Heart left ventricle (tissue), 16 donors: ENCODE measurements around the gene TRIM9. TPM values are rescaled to one million over a fixed set of nuclear protein-coding genes. Genes with fewer than 3 reads are reported as not detected.
A peak's percentile ranks its signal among the peaks of the same experiment; 100 is the strongest.

Source experiments
- ATAC-seq, 4 donors: fragments of 200-7000 bp; cut with Tn5 transposase; one replicate each; pipeline ENCODE4 v1.9.1; 2020 to 2022; ENCODE audit warnings: moderate library complexity in 4 of 4, mild to moderate bottlenecking in 3 of 4, moderate number of reproducible peaks in 1 of 4
- DNase-seq, 5 donors: peaks; one replicate each; pipeline ENCODE4 v3.0.0-alpha.2; 2020
- H3K27ac ChIP-seq, 12 donors: fragments of 200-600 bp; sonication (generic) in 4 of 12; one replicate each; pipeline versions ENCODE4 v1.5.0 to v1.8.0; 2016 to 2022; ENCODE audit warnings: mild to moderate bottlenecking in 2 of 12
- H3K27me3 ChIP-seq, 9 donors: fragments of 200-600 bp; sonication (generic) in 2 of 9; one replicate each; pipeline versions ENCODE4 v1.5.1 to v1.8.0; 2016 to 2022; ENCODE audit warnings: mild to moderate bottlenecking in 3 of 9
- H3K36me3 ChIP-seq, 9 donors: fragments of 200-600 bp; sonication (generic) in 2 of 9; one replicate each; pipeline versions ENCODE4 v1.5.0 to v1.8.0; 2018 to 2022; ENCODE audit warnings: mild to moderate bottlenecking in 2 of 9
- H3K4me1 ChIP-seq, 12 donors: fragments of 200-600 bp; sonication (generic) in 4 of 12; one replicate each; pipeline versions ENCODE4 v1.5.0 to v1.8.0; 2016 to 2022; ENCODE audit warnings: mild to moderate bottlenecking in 3 of 12
- H3K4me3 ChIP-seq, 12 donors: fragments of 200-600 bp; sonication (generic) in 4 of 12; one replicate each; pipeline versions ENCODE4 v1.5.0 to v1.8.0; 2017 to 2022; ENCODE audit warnings: mild to moderate bottlenecking in 9 of 12, moderate library complexity in 4 of 12
- H3K9me3 ChIP-seq, 12 donors: fragments of 200-600 bp; sonication (generic) in 4 of 12; one replicate each; pipeline versions ENCODE4 v1.5.0 to v1.8.0; 2016 to 2022; ENCODE audit warnings: mild to moderate bottlenecking in 1 of 12
- POLR2A ChIP-seq, 2 donors: fragments of 450-650 bp; IDR thresholded peaks; one replicate each; pipeline ENCODE4 v1.6.1; 2017; ENCODE audit warnings: antibody characterized with exemption in 2 of 2, mild to moderate bottlenecking in 2 of 2, moderate library complexity in 2 of 2
- WGBS, 4 donors: extraction: QIAGEN DNeasy Blood & Tissue Kit in 2 of 4; methylation state at CpG; one replicate each; pipeline versions ENCODE4 v1.1.5 to v1.1.7; 2013 to 2018; 5-methylcytosine and 5-hydroxymethylcytosine counted together
- intact Hi-C, 10 donors: fragments of 100-400 bp; cut with DNase I; formaldehyde crosslinking; loops; one replicate each; pipeline versions ENCODE4 v1.11.1 to v1.14.2; 2022
- polyA plus RNA-seq, 2 donors: library from polyadenylated mRNA; stranded (reverse); fragments of 200-250 nt; gene quantifications; one replicate each; pipeline ENCODE4 v1.2.3, GENCODE V29; 2013
- total RNA-seq, 9 donors: library from RNA; depleted of rRNA in 2 of 9; stranded (reverse); fragments of >200 nt in 2 of 9; fragmentation: NEBNext Ultra II Directional in 3 of 9; extraction: Animal tissue kit (Norgen Biotek cat#: 25700) in 3 of 9; gene quantifications; one replicate each; pipeline versions ENCODE4 v1.1.0 to v1.2.4, GENCODE V29; 2016 to 2023
- TF ChIP-seq, protein P1 (sequence below), 12 donors: fragments of 200-600 bp; sonication (generic) in 4 of 12; IDR thresholded peaks; one replicate each; pipeline versions ENCODE4 v1.5.0 to v1.8.0; 2018 to 2022; ENCODE audit warnings: antibody characterized with exemption in 12 of 12, mild to moderate bottlenecking in 5 of 12
- donor health status: ischemic (EF 13 %, LVEDD 7.1; RV severe dilation, severe dysfunction).
- donor health status: healthy with polysubstance abuse.
- donor health status: DM: no; HTN: yes; CAD: no.
- donor health status: DM: no; HTN: no; CAD: no.
- donor health status: ischemic (EF 25% LVEDD 6.9; RV normal size, moderate dysfunction).
- donor health status: ischemic (EF 25% LVEDD 5.7; RV mildly dilated, moderate dysfunction).
- donor health status: healthy.
- donor health status: DM: yes; HTN: yes; CAD: no.
- donor health status: ischemic (EF 35%, LVEDD 5.7; RV mildly dilated, moderate dysfunction).
- donor health status: nonischemic (EF 11% LVEDD 7.7; RV severe dilation, severe dysfunction).
- donor health status: DM: yes; HTN: yes; CAD: no.
- donor health status: PGD.
- donor health status: ischemic (EF 29% LVEDD 5.4; RV normal size, mild dysfunction).
- donor health status: nonischemic (EF 23%, LVEDD 6.1; RV moderate dilation, normal function).

Gene TRIM9
- total and polyA plus RNA-seq, 11 donors = 0.20 to 1.7 (median 0.50) TPM

DNA sequence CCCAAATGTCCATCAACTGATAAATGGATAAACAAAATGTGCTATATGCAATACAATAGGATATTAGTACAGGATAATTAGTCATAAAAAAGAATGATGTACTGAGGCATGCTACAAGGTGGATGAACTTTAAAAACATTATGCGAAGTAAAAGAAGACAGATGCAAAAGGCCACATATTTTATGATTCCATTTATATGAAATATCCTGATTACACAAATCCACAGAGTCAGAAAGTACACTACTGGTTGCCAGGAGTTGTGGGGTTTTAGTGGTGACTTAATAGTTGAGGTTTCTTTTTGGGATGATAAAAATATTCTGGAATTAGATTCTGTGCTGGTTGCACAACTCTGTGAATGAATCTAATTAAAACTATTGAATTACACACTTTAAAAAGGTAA, 12.6 kb downstream of the TRIM9 start:
- peaks cover 0 to 21% (median 3%) of the 10 kb centered on the region in 12 donors for H3K4me1 ChIP-seq
- 81 to 96% (median 87%) methylated on average over 1 of the region's 1 CpG for WGBS, 4 donors
- H3K36me3 ChIP-seq = no peaks in the 10 kb centered on the region
- no peaks in the 10 kb centered on the region for H3K27me3 ChIP-seq
- peak overlapping the region in 4 of 12 donors; percentile 6 to 53 (median 41) for H3K27ac ChIP-seq
- no peak overlapping the region for H3K4me3 ChIP-seq
- ATAC-seq (peak in 2 of 4 donors; percentile 48 to 62), DNase-seq (no peak)
- no peaks in the 10 kb centered on the region for H3K9me3 ChIP-seq
- intact Hi-C loops = no loop called here
- no peak for TF ChIP-seq POLR2A (IDR thresholded peaks at IDR 0.05)
- TF ChIP-seq, protein P1, sequence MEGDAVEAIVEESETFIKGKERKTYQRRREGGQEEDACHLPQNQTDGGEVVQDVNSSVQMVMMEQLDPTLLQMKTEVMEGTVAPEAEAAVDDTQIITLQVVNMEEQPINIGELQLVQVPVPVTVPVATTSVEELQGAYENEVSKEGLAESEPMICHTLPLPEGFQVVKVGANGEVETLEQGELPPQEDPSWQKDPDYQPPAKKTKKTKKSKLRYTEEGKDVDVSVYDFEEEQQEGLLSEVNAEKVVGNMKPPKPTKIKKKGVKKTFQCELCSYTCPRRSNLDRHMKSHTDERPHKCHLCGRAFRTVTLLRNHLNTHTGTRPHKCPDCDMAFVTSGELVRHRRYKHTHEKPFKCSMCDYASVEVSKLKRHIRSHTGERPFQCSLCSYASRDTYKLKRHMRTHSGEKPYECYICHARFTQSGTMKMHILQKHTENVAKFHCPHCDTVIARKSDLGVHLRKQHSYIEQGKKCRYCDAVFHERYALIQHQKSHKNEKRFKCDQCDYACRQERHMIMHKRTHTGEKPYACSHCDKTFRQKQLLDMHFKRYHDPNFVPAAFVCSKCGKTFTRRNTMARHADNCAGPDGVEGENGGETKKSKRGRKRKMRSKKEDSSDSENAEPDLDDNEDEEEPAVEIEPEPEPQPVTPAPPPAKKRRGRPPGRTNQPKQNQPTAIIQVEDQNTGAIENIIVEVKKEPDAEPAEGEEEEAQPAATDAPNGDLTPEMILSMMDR (IDR thresholded peaks at IDR 0.05) = no peak

DNA sequence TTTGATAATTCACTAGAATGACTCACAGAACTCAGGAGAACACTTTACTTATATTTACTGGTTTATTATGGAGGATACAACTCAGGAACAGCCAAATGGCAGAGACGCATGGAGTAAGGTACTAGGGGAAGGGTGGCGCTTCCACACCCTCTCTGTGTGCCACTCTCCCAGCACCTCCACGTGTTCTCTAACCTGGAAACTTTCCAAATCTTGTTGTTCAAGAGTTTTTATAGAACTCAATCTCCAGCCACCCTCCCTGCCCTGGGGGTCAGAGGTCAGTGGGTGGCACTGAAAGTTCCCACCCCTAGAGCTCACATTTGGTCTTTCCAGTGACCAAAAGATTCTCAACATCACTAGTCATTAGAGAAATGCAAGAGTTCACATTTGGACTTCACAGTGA, 13.2 kb downstream of the TRIM9 start:
- Histone ChIP-seq H3K36me3 (no peaks in the 10 kb centered on the region), H3K27ac (peak overlapping the region in 7 of 12 donors; percentile 6 to 53 (median 33)), H3K27me3 (no peaks in the 10 kb centered on the region), H3K4me3 (no peak overlapping the region), H3K4me1 (peaks cover 0 to 21% (median 3%) of the 10 kb centered on the region in 12 donors), H3K9me3 (no peaks in the 10 kb centered on the region)
- TF ChIP-seq, protein P1 (IDR thresholded peaks at IDR 0.05) = no peak
- no peak for TF ChIP-seq POLR2A (IDR thresholded peaks at IDR 0.05)
- DNase-seq = no peak
- intact Hi-C loops = no loop called here
- ATAC-seq = no peak
- 72 to 80% (median 77%) methylated on average over 3 of the region's 3 CpGs for WGBS, 4 donors

DNA sequence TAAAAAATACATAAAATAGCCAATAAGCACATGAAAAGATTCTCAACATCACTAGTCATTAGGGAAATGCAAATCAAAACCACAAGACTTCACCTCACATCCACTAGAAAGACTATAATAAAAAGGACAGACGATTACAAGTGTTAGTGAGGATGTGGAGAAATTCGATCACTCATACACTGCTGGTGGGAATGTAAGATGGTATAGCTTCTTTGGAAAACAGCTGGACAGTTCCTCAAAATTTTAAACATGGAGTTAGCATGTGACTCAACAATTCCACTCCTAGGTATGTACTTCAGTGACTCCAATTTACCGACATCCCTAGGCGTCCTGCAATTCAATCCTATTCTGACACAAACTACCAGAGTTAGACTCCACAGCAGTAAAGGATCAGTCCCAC, 13.7 kb downstream of the TRIM9 start:
- Histone ChIP-seq H3K4me1 (peaks cover 0 to 21% (median 3%) of the 10 kb centered on the region in 12 donors), H3K36me3 (no peaks in the 10 kb centered on the region), H3K27ac (peak overlapping the region in 5 of 12 donors; percentile 10 to 53 (median 33)), H3K9me3 (no peaks in the 10 kb centered on the region), H3K27me3 (no peaks in the 10 kb centered on the region), H3K4me3 (no peak overlapping the region)
- TF ChIP-seq, protein P1 (IDR thresholded peaks at IDR 0.05) = no peak
- TF ChIP-seq POLR2A (IDR thresholded peaks at IDR 0.05) = no peak
- intact Hi-C loops = no loop called here
- no peak for DNase-seq
- 74 to 87% (median 82%) methylated on average over 4 of the region's 4 CpGs for WGBS, 4 donors
- no peak for ATAC-seq

DNA sequence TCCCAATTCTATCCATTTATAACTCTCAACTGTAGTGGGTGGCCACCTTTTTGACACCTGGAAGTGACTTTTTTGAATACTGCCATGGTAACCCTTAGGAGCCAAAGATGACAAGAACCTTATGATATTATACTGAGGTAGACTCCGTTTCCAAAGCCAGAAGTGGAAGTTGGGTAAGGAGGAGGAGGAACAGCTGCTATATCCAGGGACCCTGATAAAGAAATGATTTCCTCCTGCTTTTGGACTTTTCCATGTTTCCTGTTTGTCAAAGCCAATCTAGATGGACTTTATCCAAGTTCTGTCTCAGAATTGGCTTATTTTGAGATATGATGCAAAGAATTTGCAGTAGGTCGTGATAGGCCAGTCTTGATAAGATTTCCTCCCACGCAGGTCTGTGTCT, 14.3 kb downstream of the TRIM9 start:
- H3K27ac ChIP-seq = peak overlapping the region in 3 of 12 donors; percentile 10 to 53 (median 32)
- no peaks in the 10 kb centered on the region for H3K27me3 ChIP-seq
- peaks cover 0 to 21% (median 3%) of the 10 kb centered on the region in 12 donors for H3K4me1 ChIP-seq
- ATAC-seq (peak in 2 of 4 donors; percentile 28 to 68), DNase-seq (no peak)
- intact Hi-C loops = no loop called here
- H3K36me3 ChIP-seq = no peaks in the 10 kb centered on the region
- TF ChIP-seq, protein P1 (IDR thresholded peaks at IDR 0.05) = no peak
- no peak for TF ChIP-seq POLR2A (IDR thresholded peaks at IDR 0.05)
- H3K4me3 ChIP-seq = no peak overlapping the region
- H3K9me3 ChIP-seq = no peaks in the 10 kb centered on the region
- WGBS, 4 donors = 22 to 39% (median 34%) methylated on average over 3 of the region's 3 CpGs
